HepG2 (cell line): ENCODE measurements around the gene RUFY2. TPM values are rescaled to one million over a fixed set of nuclear protein-coding genes. Genes with fewer than 3 reads are reported as not detected.

ENCODE experiments used
- ATAC-seq: fragments of 200-7000 bp; cut with Tn5 transposase; 3 replicates; pipeline ENCODE4 v1.9.1; 2020; ENCODE audit warnings: mild to moderate bottlenecking, moderate library complexity
- BruUV-seq: library from RNA; stranded (reverse); fragments of 400-500 nt; replicated peaks from 2 replicates; lab custom pipeline; 2021; lab: Mats Ljungman, UMichigan
- CTCF ChIA-PET: fragments of 300-600 bp; formaldehyde crosslinking; extraction: SDS; loops from one replicate; lab custom pipeline; 2021; ENCODE audit warnings: low total read pairs, inconsistent platforms, low intra/inter-chr PET ratio; lab: Yijun Ruan, JAX
- POLR2A ChIA-PET: fragments of 350-600 bp; sonication (Branson Sonifier 250); formaldehyde crosslinking; loops from one replicate; lab custom pipeline; 2020; ENCODE audit warnings: antibody characterized with exemption, inconsistent platforms; lab: Yijun Ruan, JAX
- DNase-seq: peaks from one replicate; pipeline ENCODE4 v3.0.0-alpha.2; 2015; ENCODE audit warnings: low spot score
- FAIRE-seq: peaks from 3 replicates; lab custom pipeline; 2011; peaks lifted over from hg19 to GRCh38; lab: Jason Lieb, UNC
- H2AFZ ChIP-seq: one replicate; pipeline ENCODE4 v1.6.1; 2011; ENCODE audit warnings: low read length, inconsistent platforms
- H3K27ac ChIP-seq: fragments of 300-600 bp; 3 replicates; pipeline ENCODE4 v1.8.0; 2011; ENCODE audit warnings: mixed run types, mild to moderate bottlenecking, mixed read lengths, low read length, inconsistent platforms; ENCODE audit not compliant: insufficient read depth; ENCODE audit errors: extremely low read length
- H3K27me3 ChIP-seq, 2 experiments: fragments of 200-600 bp in 1 of 2; 2 replicates in 1 of 2; 3 replicates in 1 of 2; pipeline versions ENCODE4 v1.6.0 to v1.8.0; 2011; ENCODE audit warnings: low read length in 2 of 2, mild to moderate bottlenecking in 2 of 2, moderate library complexity in 2 of 2, inconsistent platforms in 1 of 2; ENCODE audit not compliant: insufficient read depth in 2 of 2, control insufficient read depth in 1 of 2
- H3K36me3 ChIP-seq, 2 experiments: fragments of 200-600 bp in 1 of 2; replicated peaks in 1 of 2; 2 replicates in 1 of 2; 3 replicates in 1 of 2; pipeline versions ENCODE4 v1.5.1 to v1.8.0; 2011; ENCODE audit warnings: low read length in 2 of 2, inconsistent platforms in 1 of 2; ENCODE audit not compliant: insufficient read depth in 2 of 2, control insufficient read depth in 1 of 2
- H3K4me1 ChIP-seq: 2 replicates; pipeline ENCODE4 v1.5.1; 2012; ENCODE audit warnings: low read length, inconsistent platforms; ENCODE audit not compliant: insufficient read depth
- H3K4me2 ChIP-seq: 2 replicates; pipeline ENCODE4 v1.6.0; 2011; ENCODE audit warnings: low read depth, low read length, inconsistent platforms
- H3K4me3 ChIP-seq, 3 experiments: fragments of 200-600 bp in 1 of 3; sonication (generic), shearing (Covaris generic) in 1 of 3; replicated peaks in 1 of 3; 2 replicates each; pipeline ENCODE4 v1.5.1; 2011 to 2016; ENCODE audit warnings: low read length in 3 of 3, inconsistent platforms in 2 of 3, low read depth in 2 of 3, mild to moderate bottlenecking in 2 of 3, control low read depth in 1 of 3, mixed read lengths in 1 of 3; ENCODE audit not compliant: insufficient read depth in 1 of 3
- H3K79me2 ChIP-seq: one replicate; pipeline ENCODE4 v1.6.1; 2011; ENCODE audit warnings: low read length, inconsistent platforms; ENCODE audit not compliant: insufficient read depth
- H3K9ac ChIP-seq: 2 replicates; pipeline ENCODE4 v1.6.0; 2011; ENCODE audit warnings: mild to moderate bottlenecking, low read depth, low read length, inconsistent platforms; ENCODE audit not compliant: insufficient read depth
- H3K9me3 ChIP-seq: 2 replicates; pipeline ENCODE4 v1.5.1; 2012; ENCODE audit warnings: mild to moderate bottlenecking, low read length
- H4K20me1 ChIP-seq: 2 replicates; pipeline ENCODE4 v1.6.0; 2011; ENCODE audit warnings: inconsistent platforms, mild to moderate bottlenecking, low read length, moderate library complexity; ENCODE audit not compliant: insufficient read depth
- IRX3 ChIP-seq: sonication (generic); formaldehyde crosslinking; IDR thresholded peaks from 2 replicates; pipeline ENCODE4 v1.8.1; 2023; ENCODE audit warnings: mild to moderate bottlenecking, low read depth, missing genetic modification reagents, borderline replicate concordance
- KMT2A ChIP-seq: sonication (generic); formaldehyde crosslinking; IDR thresholded peaks from 2 replicates; pipeline ENCODE4 v1.4.0; 2020; ENCODE audit warnings: missing genetic modification reagents
- POLR2G ChIP-seq: fragments of 200-400 bp; formaldehyde crosslinking; IDR thresholded peaks from 2 replicates; pipeline ENCODE4 v1.6.1; 2018; ENCODE audit warnings: mild to moderate bottlenecking, low read depth, low read length, moderate library complexity
- THAP11 ChIP-seq: IDR thresholded peaks from 2 replicates; pipeline ENCODE4 v1.6.1; 2016; ENCODE audit warnings: missing biosample characterization, missing genetic modification reagents
- ZNF335 ChIP-seq: sonication (generic); formaldehyde crosslinking; IDR thresholded peaks from 2 replicates; pipeline ENCODE4 v1.4.0; 2020; ENCODE audit warnings: missing genetic modification reagents
- ZNF674 ChIP-seq: sonication (generic); formaldehyde crosslinking; IDR thresholded peaks from 2 replicates; pipeline ENCODE4 v1.5.0; 2020; ENCODE audit warnings: low read depth, mild to moderate bottlenecking, missing genetic modification reagents
- ZNF775 ChIP-seq: sonication (generic); formaldehyde crosslinking; IDR thresholded peaks from 2 replicates; pipeline ENCODE4 v1.4.0; 2020; ENCODE audit warnings: missing genetic modification reagents, mild to moderate bottlenecking, moderate library complexity, borderline replicate concordance
- ZNF788 ChIP-seq: sonication (generic); formaldehyde crosslinking; IDR thresholded peaks from 2 replicates; pipeline ENCODE4 v1.5.0; 2020; ENCODE audit warnings: mild to moderate bottlenecking, missing genetic modification reagents, borderline replicate concordance
- ZNF790 ChIP-seq: sonication (generic); formaldehyde crosslinking; IDR thresholded peaks from 2 replicates; pipeline ENCODE4 v1.8.0; 2022; ENCODE audit warnings: missing genetic modification reagents, mild to moderate bottlenecking, borderline replicate concordance
- ZSCAN21 ChIP-seq: sonication (generic); formaldehyde crosslinking; IDR thresholded peaks from 2 replicates; pipeline ENCODE4 v1.8.0; 2022; ENCODE audit warnings: mild to moderate bottlenecking, missing genetic modification reagents, moderate library complexity, borderline replicate concordance
- ZSCAN22 ChIP-seq: sonication (generic); formaldehyde crosslinking; IDR thresholded peaks from 2 replicates; pipeline ENCODE4 v1.4.0; 2020; ENCODE audit warnings: mild to moderate bottlenecking, missing genetic modification reagents
- WGBS: methylation state at CpG from one replicate; pipeline ENCODE4 v1.1.6; 2017; ENCODE audit warnings: low lambda C conversion rate; 5-methylcytosine and 5-hydroxymethylcytosine counted together
- in situ Hi-C: cut with HindIII; loops from 2 replicates; pipeline ENCODE4 v1.10.0; 2017; ENCODE audit warnings: low pct_unique_long_range_greater_than_20kb; ENCODE audit not compliant: extremely low pct_ligation_motif_present
- intact Hi-C: fragments of 100-400 bp; cut with micrococcal nuclease; formaldehyde crosslinking; loops from one replicate; pipeline ENCODE4 v1.10.0; 2022; ENCODE audit not compliant: unreplicated experiment
- polyA plus RNA-seq, 8 experiments: library from polyadenylated mRNA; depleted of rRNA in 3 of 8; stranded (reverse) in 7 of 8; unstranded in 1 of 8; fragments of >200 nt; fragmentation: Illumina TruSeq in 4 of 8; extraction: Trizol in 4 of 8; gene quantifications; 2 replicates each; pipeline versions ENCODE4 v1.2.1 to v1.2.3, GENCODE V29; 2011 to 2016; ENCODE audit warnings: low read depth in 4 of 8, missing spikeins in 1 of 8, mixed read lengths in 1 of 8; ENCODE audit not compliant: insufficient read depth in 1 of 8
- total RNA-seq, 5 experiments: library from RNA; depleted of rRNA; stranded (reverse); fragments of >200 nt; fragmentation: Illumina TruSeq; extraction: Trizol; gene quantifications; 2 replicates each; pipeline ENCODE4 v1.2.3, GENCODE V29; 2016; ENCODE audit warnings: low read depth in 1 of 5
- TF ChIP-seq, protein P1 (sequence below): sonication (generic); formaldehyde crosslinking; IDR thresholded peaks from 2 replicates; pipeline ENCODE4 v1.4.0; 2020; ENCODE audit warnings: missing genetic modification reagents

Gene RUFY2
- total and polyA plus RNA-seq, 2 of the 13 experiments (the other 11 are each of a cell fraction or from before 2014, with no cell fraction given) = 10.1 to 16.1 TPM

DNA sequence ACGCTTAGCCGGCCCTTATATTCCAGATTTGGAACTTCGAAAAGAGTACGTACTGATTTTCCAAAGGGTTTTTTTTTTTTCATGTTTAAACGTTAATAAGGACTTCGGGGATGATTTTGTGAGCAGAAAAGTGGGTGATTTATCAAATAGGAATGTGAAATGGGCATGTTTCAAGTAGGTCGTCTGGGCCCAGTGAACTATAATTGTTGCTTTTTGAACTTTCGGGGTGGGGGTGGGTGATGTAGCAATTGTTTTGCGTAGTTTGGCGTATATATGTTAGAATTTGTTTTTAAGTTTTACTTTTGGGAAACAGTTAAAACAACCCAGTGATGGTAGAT, 74.0 kb downstream of the RUFY2 start:
- Histone ChIP-seq H3K4me2 (peak overlapping the region; percentile 79), H2AFZ (no peak overlapping the region), H3K27ac (peak overlapping the region; percentile 95), H3K36me3 (peaks cover 0 to 7% of the 10 kb centered on the region in 2 experiments; a peak in 2 of 5 replicates), H4K20me1 (peaks cover 52% of the 10 kb centered on the region), H3K79me2 (peaks cover 62% of the 10 kb centered on the region), H3K9me3 (no peaks in the 10 kb centered on the region)
- no peak for FAIRE-seq
- BruUV-seq = no TSS peak
- peak; percentile 5 for DNase-seq
- in situ Hi-C loops (no loop called here), intact Hi-C loops (no loop called here)
- POLR2A ChIA-PET = interaction anchor here (0.9 to 1.8 kb wide), 5 partner anchors 15 to 120 kb away, joined by 3 to 10 read pairs (median 6); partner anchors contain the start of gene RUFY2
- no peak for TF ChIP-seq ZNF674
- TF ChIP-seq ZNF335 (CRISPR knock-in tag) = no peak
- 0 out of 2 replicates have a peak, but pooled peaks have one; percentile 2 for TF ChIP-seq IRX3
- TF ChIP-seq, all 625 proteins: peak for 1
- Histone ChIP-seq H3K4me3 (peak overlapping the region; percentile 90 to 98 (median 98)), H3K27me3 (no peaks in the 10 kb centered on the region; a peak in 1 of 5 replicates), H3K9ac (peak overlapping the region; percentile 98), H3K4me1 (peaks cover 58% of the 10 kb centered on the region)
- 2% methylated on average over 10 of the region's 10 CpGs for WGBS
- CTCF ChIA-PET = no interaction called here
- no peak for ATAC-seq

DNA sequence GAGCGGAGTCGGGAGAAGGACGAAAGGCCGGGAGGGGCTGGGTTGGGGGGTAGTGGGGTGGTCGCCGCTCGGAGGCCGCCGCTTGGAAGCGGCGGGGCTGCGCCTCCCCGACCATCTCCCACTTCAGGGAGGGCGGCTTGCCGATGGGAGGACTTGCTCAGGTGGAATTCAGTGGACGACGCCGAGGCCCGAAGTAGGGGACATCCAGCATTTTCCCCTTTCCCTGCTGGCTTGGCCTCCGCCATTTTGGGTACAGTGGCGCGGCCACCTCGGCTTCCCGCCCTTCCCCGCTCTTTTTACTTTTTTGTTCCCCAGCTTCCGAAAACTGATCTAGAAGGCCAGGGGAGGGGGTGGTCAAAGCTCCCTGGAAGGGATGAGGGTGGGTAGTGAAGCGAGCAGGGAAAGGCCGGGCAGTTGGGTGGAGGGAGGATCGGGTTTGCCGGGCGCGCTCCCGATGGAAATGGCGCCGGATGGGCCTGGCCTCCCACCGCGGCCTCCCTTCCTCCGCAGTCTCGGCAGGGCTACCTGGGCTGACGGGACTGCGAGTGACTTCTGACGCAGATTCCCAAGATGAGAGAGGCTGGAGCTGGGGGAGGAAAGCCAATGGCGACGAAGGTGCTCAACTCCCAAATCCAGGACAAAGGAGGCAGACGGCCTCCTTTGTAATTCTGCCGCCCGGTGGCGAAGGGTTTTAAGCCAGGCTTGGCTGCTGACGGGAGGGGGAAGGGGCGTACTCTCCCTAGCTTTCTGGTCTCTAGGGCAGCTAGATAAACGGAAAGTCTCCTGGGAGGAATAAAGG, 74.6 kb downstream of the RUFY2 start, which contains the start of gene PBLD:
PBLD (minus strand) TSS at position 670 of the 799 bp plus-strand sequence. CDS start 26,084 bp downstream, outside the sequence.
- Histone ChIP-seq H3K4me1 (peaks cover 58% of the 10 kb centered on the region), H2AFZ (no peak within 1 kb of the TSS), H3K79me2 (peaks cover 56% of the 10 kb centered on the region), H3K4me2 (peak within 1 kb of the TSS; percentile 79), H3K4me3 (peak within 1 kb of the TSS; percentile 90 to 98 (median 98)), H3K9me3 (no peaks in the 10 kb centered on the region), H3K27me3 (no peaks in the 10 kb centered on the region; a peak in 1 of 5 replicates), H3K9ac (peak within 1 kb of the TSS; percentile 98), H3K36me3 (peaks cover 0 to 2% of the 10 kb centered on the region in 2 experiments; a peak in 2 of 5 replicates), H3K27ac (peak within 1 kb of the TSS; percentile 95), H4K20me1 (peaks cover 46% of the 10 kb centered on the region)
- in situ Hi-C loops = no loop called here
- intact Hi-C loops = no loop called here
- peak; percentile 71 for DNase-seq
- WGBS = under 1% methylated on average over 35 of the region's 51 CpGs
- ChIA-PET POLR2A (interaction anchor here (0.6 to 2.1 kb wide), 22 partner anchors 10 to 544 kb away, joined by 3 to 10 read pairs (median 4); partner anchors contain the start of genes ATOH7, CCAR1, DNAJC12 and RUFY2), CTCF (no interaction called here)
- peak; percentile 61 for ATAC-seq
- no TSS peak for BruUV-seq
- no peak for FAIRE-seq
- TF ChIP-seq ZNF790 (CRISPR knock-in tag) (0 out of 2 replicates have a peak, but pooled peaks have one; percentile 46), POLR2G (peak; percentile 40; the same call in 1 of the 2 replicates), THAP11 (CRISPR knock-in tag) (peak; percentile 38; the same call in 1 of the 2 replicates), ZSCAN22 (CRISPR knock-in tag) (peak; percentile 13; the same call in 1 of the 2 replicates), KMT2A (CRISPR knock-in tag) (peak; percentile 29; the same call in 1 of the 2 replicates), ZNF775 (CRISPR knock-in tag) (0 out of 2 replicates have a peak, but pooled peaks have one; percentile 66), ZSCAN21 (CRISPR knock-in tag) (peak; percentile 13; the same call in 1 of the 2 replicates), IRX3 (peak; percentile 36; the same call in 1 of the 2 replicates), ZNF788 (CRISPR knock-in tag) (peak; percentile 29; the same call in 1 of the 2 replicates)
- TF ChIP-seq, protein P1, sequence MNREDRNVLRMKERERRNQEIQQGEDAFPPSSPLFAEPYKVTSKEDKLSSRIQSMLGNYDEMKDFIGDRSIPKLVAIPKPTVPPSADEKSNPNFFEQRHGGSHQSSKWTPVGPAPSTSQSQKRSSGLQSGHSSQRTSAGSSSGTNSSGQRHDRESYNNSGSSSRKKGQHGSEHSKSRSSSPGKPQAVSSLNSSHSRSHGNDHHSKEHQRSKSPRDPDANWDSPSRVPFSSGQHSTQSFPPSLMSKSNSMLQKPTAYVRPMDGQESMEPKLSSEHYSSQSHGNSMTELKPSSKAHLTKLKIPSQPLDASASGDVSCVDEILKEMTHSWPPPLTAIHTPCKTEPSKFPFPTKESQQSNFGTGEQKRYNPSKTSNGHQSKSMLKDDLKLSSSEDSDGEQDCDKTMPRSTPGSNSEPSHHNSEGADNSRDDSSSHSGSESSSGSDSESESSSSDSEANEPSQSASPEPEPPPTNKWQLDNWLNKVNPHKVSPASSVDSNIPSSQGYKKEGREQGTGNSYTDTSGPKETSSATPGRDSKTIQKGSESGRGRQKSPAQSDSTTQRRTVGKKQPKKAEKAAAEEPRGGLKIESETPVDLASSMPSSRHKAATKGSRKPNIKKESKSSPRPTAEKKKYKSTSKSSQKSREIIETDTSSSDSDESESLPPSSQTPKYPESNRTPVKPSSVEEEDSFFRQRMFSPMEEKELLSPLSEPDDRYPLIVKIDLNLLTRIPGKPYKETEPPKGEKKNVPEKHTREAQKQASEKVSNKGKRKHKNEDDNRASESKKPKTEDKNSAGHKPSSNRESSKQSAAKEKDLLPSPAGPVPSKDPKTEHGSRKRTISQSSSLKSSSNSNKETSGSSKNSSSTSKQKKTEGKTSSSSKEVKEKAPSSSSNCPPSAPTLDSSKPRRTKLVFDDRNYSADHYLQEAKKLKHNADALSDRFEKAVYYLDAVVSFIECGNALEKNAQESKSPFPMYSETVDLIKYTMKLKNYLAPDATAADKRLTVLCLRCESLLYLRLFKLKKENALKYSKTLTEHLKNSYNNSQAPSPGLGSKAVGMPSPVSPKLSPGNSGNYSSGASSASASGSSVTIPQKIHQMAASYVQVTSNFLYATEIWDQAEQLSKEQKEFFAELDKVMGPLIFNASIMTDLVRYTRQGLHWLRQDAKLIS (CRISPR knock-in tag) = peak; percentile 50; the same call in 1 of the 2 replicates
